ENCODE measurements around the gene TNRC6B.

DNA sequence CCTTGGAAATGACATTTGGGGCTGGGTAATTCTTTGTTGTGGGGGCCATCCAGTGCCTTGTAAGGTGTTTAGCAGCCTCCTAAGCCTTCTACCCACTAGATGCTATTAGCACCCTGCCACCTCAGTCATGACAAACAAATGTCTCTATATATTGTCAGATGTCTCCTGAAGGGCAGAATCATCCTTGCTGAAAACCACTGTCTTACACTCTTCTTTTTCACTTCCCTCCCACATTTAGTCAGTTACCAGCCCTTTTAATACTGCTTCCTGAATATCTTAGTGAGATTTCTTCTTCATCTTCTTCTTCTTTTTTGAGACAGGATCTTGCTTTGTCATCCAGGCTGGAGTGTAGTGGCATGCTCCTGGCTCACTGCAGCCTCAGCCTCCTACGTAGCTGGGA, 33.1 kb downstream of the TNRC6B start:
- TF ChIP-seq, protein P1, sequence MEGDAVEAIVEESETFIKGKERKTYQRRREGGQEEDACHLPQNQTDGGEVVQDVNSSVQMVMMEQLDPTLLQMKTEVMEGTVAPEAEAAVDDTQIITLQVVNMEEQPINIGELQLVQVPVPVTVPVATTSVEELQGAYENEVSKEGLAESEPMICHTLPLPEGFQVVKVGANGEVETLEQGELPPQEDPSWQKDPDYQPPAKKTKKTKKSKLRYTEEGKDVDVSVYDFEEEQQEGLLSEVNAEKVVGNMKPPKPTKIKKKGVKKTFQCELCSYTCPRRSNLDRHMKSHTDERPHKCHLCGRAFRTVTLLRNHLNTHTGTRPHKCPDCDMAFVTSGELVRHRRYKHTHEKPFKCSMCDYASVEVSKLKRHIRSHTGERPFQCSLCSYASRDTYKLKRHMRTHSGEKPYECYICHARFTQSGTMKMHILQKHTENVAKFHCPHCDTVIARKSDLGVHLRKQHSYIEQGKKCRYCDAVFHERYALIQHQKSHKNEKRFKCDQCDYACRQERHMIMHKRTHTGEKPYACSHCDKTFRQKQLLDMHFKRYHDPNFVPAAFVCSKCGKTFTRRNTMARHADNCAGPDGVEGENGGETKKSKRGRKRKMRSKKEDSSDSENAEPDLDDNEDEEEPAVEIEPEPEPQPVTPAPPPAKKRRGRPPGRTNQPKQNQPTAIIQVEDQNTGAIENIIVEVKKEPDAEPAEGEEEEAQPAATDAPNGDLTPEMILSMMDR (IDR thresholded peaks at IDR 0.05) = no peak
- TF ChIP-seq POLR2A (IDR thresholded peaks at IDR 0.05) = no peak

Data from tibial nerve (tissue), 3 donors.